Kidney epithelial cell (primary cell): ENCODE results near the gene TNNT1. TPM values are rescaled to one million over a fixed set of nuclear protein-coding genes. Genes with fewer than 3 reads are reported as not detected.

ENCODE experiments used
- DNase-seq: peaks from one replicate; pipeline ENCODE4 v3.0.0-alpha.2; 2010; ENCODE audit warnings: low read depth
- H3K27me3 ChIP-seq: 2 replicates; pipeline ENCODE4 v1.6.0; 2011; ENCODE audit warnings: low read length; ENCODE audit not compliant: control insufficient read depth, insufficient read depth
- H3K36me3 ChIP-seq: 2 replicates; pipeline ENCODE4 v1.5.1; 2011; ENCODE audit warnings: low read length; ENCODE audit not compliant: control insufficient read depth, insufficient read depth
- H3K4me3 ChIP-seq: 2 replicates; pipeline ENCODE4 v1.5.1; 2011; ENCODE audit warnings: low read depth, mild to moderate bottlenecking, control low read depth, low read length
- CTCF ChIP-seq: IDR thresholded peaks from 2 replicates; pipeline ENCODE4 v1.5.1; 2011; ENCODE audit warnings: mild to moderate bottlenecking, moderate library complexity, low read length, control low read depth, inconsistent platforms; ENCODE audit not compliant: insufficient read depth, poor library complexity, severe bottlenecking
- total RNA-seq: library from RNA; depleted of rRNA; stranded (reverse); fragments of >200 nt; gene quantifications from 2 replicates; pipeline ENCODE4 v1.2.3, GENCODE V29; 2015

TNNT1 gene
- total RNA-seq, 1 donor from 2014 or later, result 7.1 TPM

GRCh38 chr19:55096061-55096701 lies 52.8 kb downstream of the TNNT1 start:
- peaks cover 3% of the 10 kb centered on the region for H3K36me3 ChIP-seq
- DNase-seq, result no peak
- H3K27me3 ChIP-seq, result no peaks in the 10 kb centered on the region
- H3K4me3 ChIP-seq, result no peak overlapping the region
- no peak for TF ChIP-seq CTCF

- DNase-seq, result no peak
These were observed 53.5 kb downstream of the TNNT1 start for GRCh38 chr19:55095260-55096060.

GRCh38 chr19:55094456-55095259 lies 54.3 kb downstream of the TNNT1 start:
- Histone ChIP-seq H3K36me3 (peaks cover 3% of the 10 kb centered on the region), H3K4me3 (no peak overlapping the region), H3K27me3 (no peaks in the 10 kb centered on the region)
- no peak for TF ChIP-seq CTCF
- no peak for DNase-seq

More at GRCh38 chr19:55095260-55096060, 53.5 kb downstream of the TNNT1 start:
- Histone ChIP-seq H3K36me3 (peaks cover 3% of the 10 kb centered on the region), H3K27me3 (no peaks in the 10 kb centered on the region), H3K4me3 (no peak overlapping the region)
- no peak for TF ChIP-seq CTCF

GRCh38 chr19:55092423-55093318 lies 56.3 kb downstream of the TNNT1 start:
- peaks cover 4% of the 10 kb centered on the region for H3K36me3 ChIP-seq
- no peak for DNase-seq

More at GRCh38 chr19:55092423-55093318, 56.3 kb downstream of the TNNT1 start:
- Histone ChIP-seq H3K27me3 (no peaks in the 10 kb centered on the region), H3K4me3 (no peak overlapping the region)
- no peak for TF ChIP-seq CTCF
